B cell (primary cell): ENCODE results near the gene ISOC2. TPM values are rescaled to one million over a fixed set of nuclear protein-coding genes. Genes with fewer than 3 reads are reported as not detected.

ENCODE experiments used
- ATAC-seq: fragments of 200-7000 bp; cut with Tn5 transposase; one replicate; pipeline ENCODE4 v1.10.0; 2021; ENCODE audit warnings: low read depth, mild to moderate bottlenecking, moderate number of reproducible peaks, moderate library complexity
- CTCF ChIA-PET: fragments of 350-600 bp; sonication (Branson Sonifier 250); formaldehyde crosslinking; loops from one replicate; lab custom pipeline; 2021; ENCODE audit warnings: antibody characterized with exemption, inconsistent platforms; lab: Charles Lee
- POLR2A ChIA-PET: fragments of 350-600 bp; sonication (Branson Sonifier 250); formaldehyde crosslinking; loops from one replicate; lab custom pipeline; 2021; ENCODE audit warnings: antibody characterized with exemption; lab: Charles Lee
- DNase-seq: peaks from one replicate; pipeline ENCODE4 v3.0.0; 2013
- H2AFZ ChIP-seq: 2 replicates; pipeline ENCODE4 v1.6.1; 2012; ENCODE audit warnings: mild to moderate bottlenecking, low read depth, low read length; ENCODE audit not compliant: insufficient read depth, poor library complexity, severe bottlenecking
- H3K27ac ChIP-seq, 2 donors: 1 replicate in 1 of 2; 2 replicates in 1 of 2; pipeline ENCODE4 v1.5.1; 2012 to 2013; ENCODE audit warnings: low read length in 2 of 2, mild to moderate bottlenecking in 2 of 2, moderate library complexity in 1 of 2
- H3K27me3 ChIP-seq, 4 experiments: fragments of 200-600 bp in 1 of 4; sonication (generic) in 1 of 4; replicated peaks in 1 of 4; 1 replicate in 2 of 4; 2 replicates in 2 of 4; pipeline versions ENCODE4 v1.6.1 to v1.7.0; 2013 to 2016; ENCODE audit warnings: low read length in 3 of 4, mild to moderate bottlenecking in 2 of 4, mixed read lengths in 1 of 4, moderate library complexity in 1 of 4; ENCODE audit not compliant: insufficient read depth in 4 of 4, control insufficient read depth in 3 of 4; ENCODE audit errors: control extremely low read depth in 1 of 4
- H3K36me3 ChIP-seq, 2 experiments: replicated peaks in 1 of 2; 1 replicate in 1 of 2; 2 replicates in 1 of 2; pipeline versions ENCODE4 v1.6.1 to v1.7.1; 2013; ENCODE audit warnings: low read length in 1 of 2; ENCODE audit not compliant: insufficient read depth in 2 of 2, control insufficient read depth in 1 of 2; ENCODE audit errors: control extremely low read depth in 1 of 2, extremely low read depth in 1 of 2
- H3K4me1 ChIP-seq, 2 donors: fragments of 200-600 bp in 1 of 2; sonication (generic) in 1 of 2; 1 replicate in 1 of 2; 2 replicates in 1 of 2; pipeline versions ENCODE4 v1.5.1 to v1.6.1; 2013 to 2017; ENCODE audit warnings: low read length in 2 of 2; ENCODE audit not compliant: control insufficient read depth in 2 of 2, insufficient read depth in 2 of 2
- H3K4me2 ChIP-seq: replicated peaks from 2 replicates; pipeline ENCODE3; 2012; ENCODE audit warnings: mild to moderate bottlenecking, low read depth, low read length; ENCODE audit not compliant: poor library complexity, severe bottlenecking
- H3K4me3 ChIP-seq, 5 experiments: fragments of 200-600 bp in 1 of 5; sonication (generic) in 1 of 5; 1 replicate in 3 of 5; 2 replicates in 2 of 5; pipeline versions ENCODE4 v1.5.1 to v1.7.0; 2011 to 2016; ENCODE audit warnings: low read length in 4 of 5, mild to moderate bottlenecking in 4 of 5, low read depth in 2 of 5, control low read depth in 1 of 5, moderate library complexity in 1 of 5; ENCODE audit not compliant: insufficient read depth in 1 of 5; ENCODE audit errors: control extremely low read depth in 1 of 5, extremely low read depth in 1 of 5
- H3K79me2 ChIP-seq: fragments of 200-600 bp; sonication (generic); one replicate; pipeline ENCODE4 v1.6.0; 2016; ENCODE audit warnings: low read length; ENCODE audit not compliant: control insufficient read depth, insufficient read depth
- H3K9ac ChIP-seq: fragments of 200-600 bp; sonication (generic); 2 replicates; pipeline ENCODE4 v1.6.1; 2017; ENCODE audit warnings: mild to moderate bottlenecking, low read length, moderate library complexity
- H3K9me3 ChIP-seq, 3 donors: one replicate each; pipeline versions ENCODE4 v1.6.1 to v1.7.1; 2013; ENCODE audit warnings: low read length in 2 of 3; ENCODE audit not compliant: control insufficient read depth in 2 of 3, insufficient read depth in 1 of 3; ENCODE audit errors: control extremely low read depth in 1 of 3
- H4K20me1 ChIP-seq: 2 replicates; pipeline ENCODE4 v1.6.0; 2012; ENCODE audit warnings: mild to moderate bottlenecking, low read length; ENCODE audit not compliant: insufficient read depth, control insufficient read depth, poor library complexity, severe bottlenecking
- H3K27ac Mint-ChIP-seq: one replicate; pipeline ENCODE4 v1.8.0; 2021; ENCODE audit warnings: mixed read lengths
- H3K27me3 Mint-ChIP-seq: one replicate; pipeline ENCODE4 v1.8.0; 2021; ENCODE audit warnings: mixed read lengths
- H3K4me1 Mint-ChIP-seq: one replicate; pipeline ENCODE4 v1.8.0; 2021; ENCODE audit warnings: mixed read lengths
- H3K4me3 Mint-ChIP-seq: one replicate; pipeline ENCODE4 v1.8.0; 2021; ENCODE audit warnings: mixed read lengths
- H3K9me3 Mint-ChIP-seq: one replicate; pipeline ENCODE4 v1.8.0; 2022; ENCODE audit warnings: mixed read lengths; ENCODE audit not compliant: insufficient read depth
- EZH2 ChIP-seq: IDR thresholded peaks from 2 replicates; pipeline ENCODE4 v1.6.1; 2012; ENCODE audit warnings: borderline replicate concordance, low read depth, mild to moderate bottlenecking, moderate library complexity, low read length; ENCODE audit not compliant: insufficient read depth, poor library complexity, severe bottlenecking
- WGBS: methylation state at CpG from one replicate; pipeline ENCODE4 v1.1.5; 2013; ENCODE audit warnings: missing lambda C conversion rate; ENCODE audit not compliant: insufficient coverage; 5-methylcytosine and 5-hydroxymethylcytosine counted together
- intact Hi-C: fragments of 100-400 bp; cut with micrococcal nuclease; formaldehyde crosslinking; loops from one replicate; pipeline ENCODE4 v1.10.0; 2022
- polyA plus RNA-seq: library from polyadenylated mRNA; depleted of rRNA; stranded (reverse); fragments of >200 nt; gene quantifications from 2 replicates; pipeline ENCODE4 v1.2.3, GENCODE V29; 2012
- total RNA-seq, 2 donors: library from RNA; stranded (reverse); fragments of 120-200 nt in 1 of 2; gene quantifications; 1 replicate in 1 of 2; 2 replicates in 1 of 2; pipeline versions ENCODE4 v1.2.3 to v1.2.4, GENCODE V29; 2013 to 2022
- TF ChIP-seq, protein P1 (sequence below): fragments of 200-600 bp; IDR thresholded peaks from one replicate; pipeline ENCODE4 v1.8.0; 2022; ENCODE audit warnings: antibody characterized with exemption, mild to moderate bottlenecking

Gene ISOC2
- total and polyA plus RNA-seq, 2 donors (not counting 1 experiment from before 2014, with no cell fraction given) = 10.0 to 27.6 TPM

DNA sequence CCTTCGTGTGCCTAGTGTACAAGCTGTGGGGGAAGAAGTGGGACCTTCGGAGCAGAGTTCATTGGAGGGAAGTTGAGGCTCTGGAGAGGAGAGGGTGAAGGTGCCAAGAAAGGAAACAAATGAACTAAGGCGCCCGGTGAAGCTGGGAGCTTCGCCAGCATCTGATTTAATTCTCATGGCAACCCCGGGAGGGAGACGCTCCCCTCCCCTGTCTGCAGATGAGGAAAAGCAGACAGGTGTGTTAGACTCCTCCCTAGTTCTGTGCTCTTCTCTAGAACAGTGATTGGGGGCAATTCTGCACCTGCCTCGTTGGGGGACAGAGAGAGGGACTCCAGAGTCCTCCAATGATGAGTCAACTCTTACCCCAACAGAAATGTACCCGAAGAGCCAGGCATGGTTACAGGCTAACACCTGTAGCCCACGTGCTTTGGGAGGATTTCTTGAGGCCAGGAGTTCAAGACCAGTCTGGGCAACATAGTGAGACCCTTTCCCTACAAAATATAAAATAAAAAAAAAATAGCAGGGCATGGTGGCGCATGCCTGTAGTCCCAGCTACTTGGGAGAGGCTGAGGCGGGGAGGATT lies 31.0 kb upstream of the ISOC2 start:
- Mint-ChIP-seq H3K27ac (no peak overlapping the region), H3K4me3 (no peak overlapping the region), H3K4me1 (no peaks in the 10 kb centered on the region), H3K9me3 (no peaks in the 10 kb centered on the region), H3K27me3 (peaks cover 8% of the 10 kb centered on the region)
- Histone ChIP-seq H3K9me3 (no peaks in the 10 kb centered on the region), H2AFZ (no peak overlapping the region), H3K79me2 (no peaks in the 10 kb centered on the region), H3K4me3 (no peak overlapping the region), H3K4me1 (no peaks in the 10 kb centered on the region), H3K36me3 (no peaks in the 10 kb centered on the region), H3K4me2 (no peak overlapping the region), H3K27ac (no peak overlapping the region), H3K9ac (no peak overlapping the region), H4K20me1 (no peaks in the 10 kb centered on the region), H3K27me3 (peaks cover 0 to 35% (median 2%) of the 10 kb centered on the region in 4 experiments)
- CTCF ChIA-PET = interaction anchor here (1.3 kb wide), 1 partner anchor 25 kb away, joined by 4 read pairs; no protein-coding TSS in a partner anchor
- no peak for TF ChIP-seq EZH2
- TF ChIP-seq, protein P1, sequence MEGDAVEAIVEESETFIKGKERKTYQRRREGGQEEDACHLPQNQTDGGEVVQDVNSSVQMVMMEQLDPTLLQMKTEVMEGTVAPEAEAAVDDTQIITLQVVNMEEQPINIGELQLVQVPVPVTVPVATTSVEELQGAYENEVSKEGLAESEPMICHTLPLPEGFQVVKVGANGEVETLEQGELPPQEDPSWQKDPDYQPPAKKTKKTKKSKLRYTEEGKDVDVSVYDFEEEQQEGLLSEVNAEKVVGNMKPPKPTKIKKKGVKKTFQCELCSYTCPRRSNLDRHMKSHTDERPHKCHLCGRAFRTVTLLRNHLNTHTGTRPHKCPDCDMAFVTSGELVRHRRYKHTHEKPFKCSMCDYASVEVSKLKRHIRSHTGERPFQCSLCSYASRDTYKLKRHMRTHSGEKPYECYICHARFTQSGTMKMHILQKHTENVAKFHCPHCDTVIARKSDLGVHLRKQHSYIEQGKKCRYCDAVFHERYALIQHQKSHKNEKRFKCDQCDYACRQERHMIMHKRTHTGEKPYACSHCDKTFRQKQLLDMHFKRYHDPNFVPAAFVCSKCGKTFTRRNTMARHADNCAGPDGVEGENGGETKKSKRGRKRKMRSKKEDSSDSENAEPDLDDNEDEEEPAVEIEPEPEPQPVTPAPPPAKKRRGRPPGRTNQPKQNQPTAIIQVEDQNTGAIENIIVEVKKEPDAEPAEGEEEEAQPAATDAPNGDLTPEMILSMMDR = no peak
- no peak for DNase-seq
- 36% methylated on average over 8 of the region's 12 CpGs for WGBS
- ATAC-seq = no peak
- intact Hi-C loops = no loop called here
- POLR2A ChIA-PET = no interaction called here

DNA sequence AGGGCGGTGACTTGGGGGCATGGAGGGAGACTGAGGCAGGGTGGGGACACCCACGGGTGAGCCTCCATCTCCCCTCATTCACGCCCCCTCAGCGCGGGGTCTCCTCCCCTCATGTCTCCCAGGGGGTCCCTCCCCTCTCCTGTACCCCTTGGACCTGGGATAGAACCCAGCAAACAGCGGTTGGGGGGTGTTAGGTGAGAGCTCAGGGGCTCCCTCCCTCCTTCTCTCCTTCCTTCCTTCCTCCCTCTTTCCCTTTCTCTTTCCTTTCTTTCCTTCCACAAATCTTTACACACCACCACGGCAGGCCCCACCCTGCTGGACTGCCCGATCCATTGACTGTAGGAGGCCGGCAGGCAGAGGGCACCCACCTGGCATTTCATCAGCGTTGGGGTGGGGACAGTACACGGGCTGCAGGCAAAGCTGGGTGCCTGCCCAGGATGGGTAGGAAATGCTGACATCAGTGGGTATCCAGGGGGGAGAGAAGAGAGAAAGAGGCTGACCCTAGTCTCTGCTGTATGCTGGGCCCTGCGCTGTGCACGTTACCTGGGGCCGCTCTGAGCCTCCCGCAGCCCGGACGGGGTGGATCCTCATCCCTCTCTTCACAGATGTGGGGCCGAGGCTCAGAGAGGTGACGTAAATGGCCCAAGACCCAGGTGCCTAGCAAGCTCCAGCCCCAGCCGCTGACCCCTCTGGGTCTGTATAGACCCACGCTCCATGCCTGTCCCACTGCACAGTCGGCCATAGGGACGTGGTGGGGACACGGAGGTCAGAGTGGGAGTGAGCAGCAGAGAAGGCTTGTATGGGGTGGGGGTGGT lies 30.3 kb upstream of the ISOC2 start:
- no peaks in the 10 kb centered on the region for H3K36me3 ChIP-seq
- Mint-ChIP-seq H3K4me1 (no peaks in the 10 kb centered on the region), H3K4me3 (no peak overlapping the region), H3K27ac (no peak overlapping the region), H3K9me3 (no peaks in the 10 kb centered on the region), H3K27me3 (peaks cover 8% of the 10 kb centered on the region)
- TF ChIP-seq, protein P1 = no peak
- TF ChIP-seq EZH2 = no peak
- H4K20me1 ChIP-seq = no peaks in the 10 kb centered on the region
- H3K27me3 ChIP-seq = peaks cover 0 to 35% (median 2%) of the 10 kb centered on the region in 4 experiments
- no peaks in the 10 kb centered on the region for H3K79me2 ChIP-seq
- intact Hi-C loops = no loop called here
- H2AFZ ChIP-seq = no peak overlapping the region
- ChIA-PET POLR2A (interaction anchor here (0.6 kb wide), 1 partner anchor 99 kb away, joined by 3 read pairs; no protein-coding TSS in a partner anchor), CTCF (interaction anchor here (1.3 to 1.4 kb wide), 2 partner anchors 25 to 141 kb away, joined by 3 to 4 read pairs; no protein-coding TSS in a partner anchor)
- no peak overlapping the region for H3K9ac ChIP-seq
- no peak overlapping the region for H3K4me2 ChIP-seq
- H3K27ac ChIP-seq = no peak overlapping the region
- no peaks in the 10 kb centered on the region for H3K4me1 ChIP-seq
- H3K4me3 ChIP-seq = no peak overlapping the region
- DNase-seq (no peak), ATAC-seq (no peak)
- WGBS = 81% methylated on average over 14 of the region's 24 CpGs
- no peaks in the 10 kb centered on the region for H3K9me3 ChIP-seq
